Measurements from ENCODE around the gene ANK2.

- TF ChIP-seq POLR2AphosphoS5 (IDR thresholded peaks at IDR 0.05) (no peak), CTCF (IDR thresholded peaks at IDR 0.05) (no peak), POLR2A (IDR thresholded peaks at IDR 0.05) (no peak)
These were observed 3.0 kb downstream of the ANK2 start for GRCh38 chr4:113052379-113052951.
